Neural cell (in vitro differentiated cells): Measurements from ENCODE around the gene TBC1D5. TPM values are rescaled to one million over a fixed set of nuclear protein-coding genes. Genes with fewer than 3 reads are reported as not detected.

Source experiments
- H2AFZ ChIP-seq: fragments of 200-600, 300-800 bp; sonication (generic), shearing (Covaris generic); 2 replicates; pipeline ENCODE4 v1.6.0; 2014; ENCODE audit warnings: low read depth, mild to moderate bottlenecking, antibody characterized with exemption, low read length, moderate library complexity
- H3F3A ChIP-seq: fragments of 200-600 bp; shearing (Covaris generic); 2 replicates; pipeline ENCODE4 v1.6.1; 2016; ENCODE audit warnings: mild to moderate bottlenecking, moderate library complexity, mixed read lengths, antibody characterized with exemption, low read length; ENCODE audit not compliant: insufficient read depth, poor library complexity, severe bottlenecking
- H3K27ac ChIP-seq: fragments of 200-600, 300-800 bp; sonication (generic), shearing (Covaris generic); 2 replicates; pipeline ENCODE4 v1.5.1; 2014; ENCODE audit warnings: mild to moderate bottlenecking, low read length, moderate library complexity
- H3K27me3 ChIP-seq: fragments of 300-800, 200-600 bp; sonication (generic), shearing (Covaris generic); 2 replicates; pipeline ENCODE4 v1.6.0; 2014; ENCODE audit warnings: mild to moderate bottlenecking, low read depth, low read length, moderate library complexity; ENCODE audit not compliant: insufficient read depth
- H3K36me3 ChIP-seq: fragments of 300-800, 200-600 bp; sonication (generic), shearing (Covaris generic); 2 replicates; pipeline ENCODE4 v1.5.1; 2014; ENCODE audit warnings: mild to moderate bottlenecking, antibody characterized with exemption, low read length, moderate library complexity; ENCODE audit not compliant: insufficient read depth
- H3K4me2 ChIP-seq: fragments of 300-800, 200-600 bp; sonication (generic), shearing (Covaris generic); 2 replicates; pipeline ENCODE4 v1.6.0; 2014; ENCODE audit warnings: mild to moderate bottlenecking, low read length
- H3K4me3 ChIP-seq: fragments of 300-800, 200-600 bp; sonication (generic), shearing (Covaris generic); 2 replicates; pipeline ENCODE4 v1.5.1; 2014; ENCODE audit warnings: mild to moderate bottlenecking, low read length, moderate library complexity
- H3K79me2 ChIP-seq: fragments of 200-600 bp; shearing (Covaris generic); replicated peaks from 2 replicates; pipeline ENCODE4 v1.6.0; 2014; ENCODE audit warnings: mild to moderate bottlenecking, low read length, moderate library complexity; ENCODE audit not compliant: insufficient read depth
- H3K9ac ChIP-seq: fragments of 300-800, 200-600 bp; sonication (generic), shearing (Covaris generic); 2 replicates; pipeline ENCODE4 v1.6.1; 2016; ENCODE audit warnings: mild to moderate bottlenecking, low read length, mixed read lengths
- H3K9me2 ChIP-seq: fragments of 200-600 bp; shearing (Covaris generic); 2 replicates; pipeline ENCODE4 v1.6.1; 2016; ENCODE audit warnings: mild to moderate bottlenecking, low read length, mixed read lengths; ENCODE audit not compliant: insufficient read depth
- H3K9me3 ChIP-seq: fragments of 200-600, 300-800 bp; sonication (generic), shearing (Covaris generic); 2 replicates; pipeline ENCODE4 v1.6.1; 2016; ENCODE audit warnings: mild to moderate bottlenecking, mixed run types, low read length, moderate library complexity, mixed read lengths
- H4K20me1 ChIP-seq: fragments of 200-600 bp; shearing (Covaris generic); 2 replicates; pipeline ENCODE4 v1.6.1; 2016; ENCODE audit warnings: mild to moderate bottlenecking, mixed run types; ENCODE audit not compliant: insufficient read depth
- CTCF ChIP-seq: fragments of 450-650 bp; IDR thresholded peaks from 2 replicates; pipeline ENCODE4 v1.5.1; 2014; ENCODE audit warnings: antibody characterized with exemption, mild to moderate bottlenecking, moderate library complexity; ENCODE audit not compliant: poor library complexity, severe bottlenecking
- EZH2 ChIP-seq: fragments of 200-600, 300-800 bp; shearing (Covaris generic), sonication (generic); IDR thresholded peaks from 2 replicates; pipeline ENCODE4 v1.6.1; 2014; ENCODE audit warnings: antibody characterized with exemption, low read length, borderline replicate concordance, mild to moderate bottlenecking; ENCODE audit not compliant: insufficient read depth, poor library complexity, severe bottlenecking
- MXI1 ChIP-seq: fragments of 450-650 bp; conservative IDR thresholded peaks from 2 replicates; pipeline ENCODE4 v1.6.1; 2014; ENCODE audit warnings: antibody characterized with exemption, mild to moderate bottlenecking; ENCODE audit not compliant: poor library complexity, severe bottlenecking
- RAD21 ChIP-seq: fragments of 450-650 bp; conservative IDR thresholded peaks from 2 replicates; pipeline ENCODE4 v1.6.1; 2014; ENCODE audit warnings: antibody characterized with exemption, mild to moderate bottlenecking, moderate library complexity
- REST ChIP-seq: IDR thresholded peaks from 2 replicates; pipeline ENCODE4 v1.6.1; 2012; ENCODE audit warnings: borderline replicate concordance
- SMC3 ChIP-seq: fragments of 450-650 bp; conservative IDR thresholded peaks from 2 replicates; pipeline ENCODE4 v1.6.1; 2014; ENCODE audit warnings: antibody characterized with exemption, mild to moderate bottlenecking, moderate library complexity; ENCODE audit not compliant: poor library complexity
- TAF1 ChIP-seq: IDR thresholded peaks from 2 replicates; pipeline ENCODE4 v1.6.1; 2012; ENCODE audit warnings: low read depth
- polyA plus RNA-seq: library from polyadenylated mRNA; depleted of rRNA; stranded (reverse); fragments of >200 nt; gene quantifications from 2 replicates; pipeline ENCODE4 v1.2.3, GENCODE V29; 2014

Gene TBC1D5
- polyA plus RNA-seq, 1 donor from 2014 or later: 28.3 TPM

- H3K79me2 ChIP-seq: no peaks in the 10 kb centered on the region
- H3K4me2 ChIP-seq: no peak overlapping the region
- no peak overlapping the region for H3K4me3 ChIP-seq
- H3K9me2 ChIP-seq: no peaks in the 10 kb centered on the region
- no peak overlapping the region for H3K27ac ChIP-seq
- H3F3A ChIP-seq: no peaks in the 10 kb centered on the region
- no peak overlapping the region for H3K9ac ChIP-seq
- no peaks in the 10 kb centered on the region for H4K20me1 ChIP-seq
- no peak for TF ChIP-seq CTCF
- no peaks in the 10 kb centered on the region for H3K36me3 ChIP-seq
- no peaks in the 10 kb centered on the region for H3K27me3 ChIP-seq
- no peak overlapping the region for H2AFZ ChIP-seq
- no peaks in the 10 kb centered on the region for H3K9me3 ChIP-seq
These were observed 372.5 kb downstream of the TBC1D5 start for GRCh38 chr3:17369973-17370372.

- Histone ChIP-seq H4K20me1 (no peaks in the 10 kb centered on the region), H3K27ac (no peak overlapping the region)
These were observed 375.3 kb downstream of the TBC1D5 start for GRCh38 chr3:17367171-17367570.

GRCh38 chr3:17360991-17361390 lies 381.4 kb downstream of the TBC1D5 start:
- no peak for TF ChIP-seq REST
- no peaks in the 10 kb centered on the region for H3F3A ChIP-seq
- H3K79me2 ChIP-seq: no peaks in the 10 kb centered on the region
- no peak overlapping the region for H3K4me2 ChIP-seq
- H4K20me1 ChIP-seq: no peaks in the 10 kb centered on the region
- H3K9ac ChIP-seq: no peak overlapping the region
- H3K36me3 ChIP-seq: no peaks in the 10 kb centered on the region
- H3K4me3 ChIP-seq: no peak overlapping the region
- H3K27ac ChIP-seq: no peak overlapping the region
- H3K27me3 ChIP-seq: no peaks in the 10 kb centered on the region
- H2AFZ ChIP-seq: no peak overlapping the region
- no peaks in the 10 kb centered on the region for H3K9me3 ChIP-seq
- no peaks in the 10 kb centered on the region for H3K9me2 ChIP-seq

More at GRCh38 chr3:17367171-17367570, 375.3 kb downstream of the TBC1D5 start:
- Histone ChIP-seq H3F3A (no peaks in the 10 kb centered on the region), H3K36me3 (no peaks in the 10 kb centered on the region), H2AFZ (no peak overlapping the region), H3K4me2 (no peak overlapping the region), H3K4me3 (no peak overlapping the region), H3K9me2 (no peaks in the 10 kb centered on the region), H3K9ac (no peak overlapping the region), H3K9me3 (no peaks in the 10 kb centered on the region), H3K79me2 (no peaks in the 10 kb centered on the region), H3K27me3 (no peaks in the 10 kb centered on the region)
- no peak for TF ChIP-seq SMC3

GRCh38 chr3:17359911-17360310 lies 382.5 kb downstream of the TBC1D5 start:
- H3K79me2 ChIP-seq: no peaks in the 10 kb centered on the region
- H4K20me1 ChIP-seq: no peaks in the 10 kb centered on the region
- H3K9me2 ChIP-seq: no peaks in the 10 kb centered on the region
- H3K4me2 ChIP-seq: no peak overlapping the region
- no peak overlapping the region for H3K9ac ChIP-seq
- H3K27ac ChIP-seq: no peak overlapping the region
- no peak overlapping the region for H3K4me3 ChIP-seq
- H2AFZ ChIP-seq: no peak overlapping the region
- H3K9me3 ChIP-seq: no peaks in the 10 kb centered on the region
- H3F3A ChIP-seq: no peaks in the 10 kb centered on the region
- no peaks in the 10 kb centered on the region for H3K36me3 ChIP-seq
- no peaks in the 10 kb centered on the region for H3K27me3 ChIP-seq
- TF ChIP-seq RAD21: no peak
- TF ChIP-seq CTCF: no peak
- TF ChIP-seq SMC3: no peak
- TF ChIP-seq EZH2: no peak
- TF ChIP-seq REST: no peak
- no peak for TF ChIP-seq MXI1
- TF ChIP-seq TAF1: no peak
